ENCODE results near the gene CACNA2D3.

The CACNA2D3 gene

GRCh38 chr3:54649551-54649950 lies 527.2 kb downstream of the CACNA2D3 start:
- no peak for DNase-seq

- DNase-seq = no peak
These were observed 531.3 kb downstream of the CACNA2D3 start for GRCh38 chr3:54653456-54654195.

GRCh38 chr3:54654776-54655175 lies 532.4 kb downstream of the CACNA2D3 start:
- DNase-seq = no peak

- no peak for DNase-seq
These were observed 537.0 kb downstream of the CACNA2D3 start for GRCh38 chr3:54659347-54659746.

- DNase-seq = no peak
These were observed 538.4 kb downstream of the CACNA2D3 start for GRCh38 chr3:54660714-54661132.

- no peak for DNase-seq
These were observed 538.8 kb downstream of the CACNA2D3 start for GRCh38 chr3:54661151-54661550.

GRCh38 chr3:54663501-54664011 lies 541.2 kb downstream of the CACNA2D3 start:
- no peak for DNase-seq

- no peak for DNase-seq
These were observed 542.8 kb downstream of the CACNA2D3 start for GRCh38 chr3:54665016-54665600.

- DNase-seq = no peak
These were observed 545.9 kb downstream of the CACNA2D3 start for GRCh38 chr3:54668236-54668635.

- no peak for DNase-seq
These were observed 548.0 kb downstream of the CACNA2D3 start for GRCh38 chr3:54670201-54671000.

- no peak for DNase-seq
These were observed 549.2 kb downstream of the CACNA2D3 start for GRCh38 chr3:54671511-54671910.

GRCh38 chr3:54676087-54676486 lies 553.7 kb downstream of the CACNA2D3 start:
- DNase-seq = no peak

- DNase-seq = no peak
These were observed 559.4 kb downstream of the CACNA2D3 start for GRCh38 chr3:54681706-54682105.

GRCh38 chr3:54685213-54685612 lies 562.9 kb downstream of the CACNA2D3 start:
- DNase-seq = no peak

- DNase-seq = no peak
These were observed 569.0 kb downstream of the CACNA2D3 start for GRCh38 chr3:54691289-54691771.

- DNase-seq = no peak
These were observed 574.0 kb downstream of the CACNA2D3 start for GRCh38 chr3:54696313-54696712.

- no peak for DNase-seq
These were observed 575.7 kb downstream of the CACNA2D3 start for GRCh38 chr3:54698054-54698453.

- DNase-seq = no peak
These were observed 581.6 kb downstream of the CACNA2D3 start for GRCh38 chr3:54703923-54704322.

GRCh38 chr3:54705730-54706129 lies 583.4 kb downstream of the CACNA2D3 start:
- no peak for DNase-seq

- no peak for DNase-seq
These were observed 584.4 kb downstream of the CACNA2D3 start for GRCh38 chr3:54706738-54707137.

GRCh38 chr3:54709785-54710184 lies 587.4 kb downstream of the CACNA2D3 start:
- no peak for DNase-seq

- no peak for DNase-seq
These were observed 588.6 kb downstream of the CACNA2D3 start for GRCh38 chr3:54710954-54711353.

- DNase-seq = no peak
These were observed 590.2 kb downstream of the CACNA2D3 start for GRCh38 chr3:54712539-54712938.
